ENCODE measurements around the gene WSCD2.

WSCD2 gene

GRCh38 chr12:108236366-108236765, 107.3 kb downstream of the WSCD2 start:
- no peak for DNase-seq (ENCODE audit: low read depth)

DNA sequence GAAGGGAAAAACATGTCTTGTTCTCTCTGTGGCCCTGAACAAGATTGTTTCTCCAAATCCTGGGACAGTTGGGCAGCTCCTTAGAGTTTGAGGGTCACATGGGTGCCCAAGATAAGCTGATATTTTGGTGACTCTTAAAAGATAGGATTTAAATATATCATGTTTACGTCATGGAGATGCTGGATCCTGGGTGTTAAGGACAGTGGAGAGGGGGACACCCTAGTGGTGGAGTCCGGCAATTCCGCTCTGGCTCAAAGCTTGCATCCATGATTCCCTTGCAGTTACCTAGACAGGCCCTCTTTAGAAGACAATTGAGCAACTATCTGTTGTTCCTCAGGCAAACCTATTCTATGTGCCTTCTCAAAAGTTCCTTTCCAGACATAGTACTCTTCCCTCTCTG, 108.2 kb downstream of the WSCD2 start:
- DNase-seq (ENCODE audit: low read depth): no peak

GRCh38 chr12:108238474-108238873, 109.4 kb downstream of the WSCD2 start:
- no peak for DNase-seq (ENCODE audit: low read depth)

GRCh38 chr12:108239378-108239777, 110.3 kb downstream of the WSCD2 start:
- DNase-seq (ENCODE audit: low read depth): no peak

GRCh38 chr12:108240027-108240785, 111.1 kb downstream of the WSCD2 start:
- no peak for DNase-seq (ENCODE audit: low read depth)

DNA sequence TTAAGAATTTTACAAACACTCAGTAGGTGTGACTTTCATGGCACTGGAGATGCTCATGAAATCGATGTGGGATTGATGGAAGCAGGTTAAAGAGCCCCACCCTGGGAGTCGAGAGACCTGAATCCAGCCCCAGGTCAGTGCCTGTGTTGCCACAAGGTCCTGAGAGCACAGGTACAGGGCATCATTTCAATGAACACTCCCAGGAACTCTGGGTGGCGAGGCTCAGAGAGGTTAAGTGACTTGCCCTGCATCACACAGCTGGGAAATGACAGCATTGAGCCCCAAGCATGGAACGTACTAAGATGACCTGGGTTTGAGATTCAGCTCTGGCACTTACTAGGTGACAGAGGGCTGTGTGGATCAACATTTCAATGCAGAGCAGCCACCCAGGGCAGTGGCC, 111.8 kb downstream of the WSCD2 start:
- no peak for DNase-seq (ENCODE audit: low read depth)

DNA sequence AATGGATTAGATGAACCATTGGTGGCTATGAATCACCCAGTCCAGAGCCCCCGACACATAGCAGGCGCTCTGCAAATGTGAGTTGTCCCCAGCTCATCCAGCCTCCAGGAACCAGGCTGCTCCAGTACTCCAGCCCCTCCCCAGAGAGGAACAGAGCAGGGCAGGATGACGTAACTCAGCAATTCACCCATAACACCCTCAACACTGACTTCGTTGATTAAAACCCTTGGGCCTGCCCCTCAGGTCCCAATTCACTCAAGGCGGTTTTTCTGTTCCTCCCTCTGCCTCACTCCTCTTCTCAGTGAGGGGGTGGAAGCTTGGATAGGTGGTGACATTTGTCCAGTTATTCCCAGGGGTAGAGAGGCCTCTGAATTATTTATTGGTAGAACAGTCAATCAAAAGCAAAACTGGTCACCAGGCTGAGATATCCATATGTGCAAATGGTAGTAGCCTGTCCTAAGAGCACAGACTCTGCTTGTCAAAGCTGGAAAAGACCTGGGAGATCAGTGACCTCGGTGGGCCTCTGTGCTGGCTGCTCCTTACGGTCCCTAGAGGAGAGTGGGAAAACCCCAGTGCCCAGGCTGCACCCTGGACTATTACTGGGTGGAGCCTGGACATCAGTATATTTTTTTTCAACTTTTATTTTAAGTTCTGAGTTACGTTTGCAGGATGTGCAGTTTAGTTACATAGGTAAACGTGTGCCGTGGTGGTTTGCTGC, 113.1 kb downstream of the WSCD2 start:
- DNase-seq (ENCODE audit: low read depth): no peak

DNA sequence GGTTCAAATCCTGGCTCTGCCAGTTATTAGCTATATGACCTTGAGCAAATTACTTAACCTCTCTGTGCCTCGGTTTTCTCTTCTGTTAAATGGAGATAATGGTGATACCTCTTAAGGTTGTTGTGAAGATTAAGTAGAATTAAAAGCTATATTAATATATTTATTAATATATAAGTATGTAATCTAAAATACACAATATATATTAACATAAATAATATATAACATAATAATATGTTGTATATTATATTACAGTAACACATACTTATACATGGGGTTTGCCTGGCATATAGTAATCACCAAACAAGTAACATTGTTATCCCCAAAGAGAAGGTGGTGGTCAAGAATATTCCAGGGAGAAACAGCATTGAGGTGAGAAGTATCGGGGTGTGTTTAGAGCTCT, 118.0 kb downstream of the WSCD2 start:
- DNase-seq (ENCODE audit: low read depth): no peak

- no peak for DNase-seq (ENCODE audit: low read depth)
Observed at GRCh38 chr12:108248011-108248410, 118.9 kb downstream of the WSCD2 start.

- DNase-seq (ENCODE audit: low read depth): no peak
Observed at GRCh38 chr12:108252523-108252922, 123.4 kb downstream of the WSCD2 start.

- DNase-seq (ENCODE audit: low read depth): no peak
Observed at GRCh38 chr12:108253540-108253939, 124.5 kb downstream of the WSCD2 start.

- DNase-seq (ENCODE audit: low read depth): no peak
Observed at GRCh38 chr12:108254030-108254429, 124.9 kb downstream of the WSCD2 start.

GRCh38 chr12:108254517-108255251, 125.6 kb downstream of the WSCD2 start:
- no peak for DNase-seq (ENCODE audit: low read depth)

- no peak for DNase-seq (ENCODE audit: low read depth)
Observed at GRCh38 chr12:108255252-108255602, 126.1 kb downstream of the WSCD2 start.

DNA sequence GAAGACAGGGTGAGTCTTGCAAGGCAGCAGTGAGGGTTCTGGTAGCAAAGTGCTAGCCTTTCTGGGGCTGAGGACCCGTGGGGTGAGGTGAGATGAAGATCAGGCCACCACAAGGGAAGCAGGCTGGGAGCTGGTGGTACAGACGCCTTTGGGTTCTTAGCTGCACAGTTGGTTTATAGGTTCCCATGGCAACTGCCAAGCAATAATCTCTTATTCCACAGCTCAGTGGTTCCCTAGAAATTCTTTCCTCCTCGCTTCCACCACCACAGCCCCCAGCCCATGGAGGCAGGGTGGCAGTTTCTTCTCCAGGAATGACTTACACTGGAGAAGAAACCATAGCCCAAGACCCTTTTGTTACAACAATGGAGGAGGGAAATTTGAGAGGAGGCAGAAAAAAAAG, 127.9 kb downstream of the WSCD2 start:
- DNase-seq (ENCODE audit: low read depth): no peak

DNA sequence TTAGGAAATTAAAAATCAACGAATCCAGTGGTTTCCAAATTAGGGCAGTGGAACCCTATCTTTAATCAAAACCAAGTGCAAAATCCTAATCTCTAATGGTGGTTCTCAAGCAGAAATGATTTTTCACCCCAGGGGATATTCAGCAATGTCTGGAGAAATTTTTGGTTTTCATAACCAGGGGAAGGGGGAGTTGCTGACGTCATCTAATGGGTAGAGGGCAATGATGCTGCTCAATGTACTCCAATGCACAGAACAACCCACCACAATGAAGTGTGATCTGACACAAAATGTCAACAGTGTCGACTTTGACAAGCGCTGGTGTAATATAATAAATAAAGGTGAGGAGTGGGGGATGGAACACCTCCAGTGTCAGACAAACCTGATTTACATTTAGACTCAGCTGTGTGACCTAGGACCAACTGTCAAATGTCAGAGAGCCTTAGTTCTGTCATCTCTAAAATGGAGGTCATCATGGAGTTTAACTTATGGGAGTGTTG, 128.6 kb downstream of the WSCD2 start:
- DNase-seq (ENCODE audit: low read depth): no peak

DNA sequence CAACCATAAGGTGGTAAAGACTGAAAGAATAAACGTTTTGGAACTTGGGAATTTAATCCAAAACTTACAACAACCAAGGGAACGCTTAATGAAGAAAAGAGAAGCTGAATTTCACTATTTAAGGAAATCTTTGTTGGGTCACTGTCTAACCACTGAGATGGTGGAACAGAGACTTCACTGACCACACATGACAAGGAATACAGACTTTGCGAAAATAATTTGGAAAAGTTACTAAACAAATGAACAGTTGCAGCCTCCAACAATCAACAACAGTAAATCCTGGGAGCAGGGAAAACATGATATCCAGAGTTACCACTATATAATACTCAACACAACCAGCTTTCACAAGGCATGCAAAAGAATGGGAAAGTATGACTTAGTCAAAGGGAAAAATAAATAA, 131.0 kb downstream of the WSCD2 start:
- no peak for DNase-seq (ENCODE audit: low read depth)

DNA sequence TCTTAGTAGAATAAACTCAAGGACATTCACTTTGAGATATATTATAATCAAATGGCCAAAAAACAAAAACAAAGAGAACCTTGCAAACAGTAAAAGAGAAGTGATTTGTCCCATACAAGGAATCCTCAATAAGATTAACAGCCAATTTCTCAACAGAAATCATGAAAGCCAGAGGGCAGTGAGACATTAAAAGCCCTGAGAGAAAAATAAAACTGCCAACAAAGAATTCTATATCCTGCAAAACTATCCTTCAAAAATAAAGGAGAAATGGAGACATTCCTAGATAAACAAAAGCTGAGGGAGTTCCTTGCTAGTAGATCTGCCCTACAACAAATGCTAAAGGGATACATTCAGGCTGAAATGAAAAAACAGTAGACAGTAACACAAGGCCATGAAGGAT, 131.9 kb downstream of the WSCD2 start:
- no peak for DNase-seq (ENCODE audit: low read depth)

GRCh38 chr12:108265505-108265904, 136.4 kb downstream of the WSCD2 start:
- no peak for DNase-seq (ENCODE audit: low read depth)

DNA sequence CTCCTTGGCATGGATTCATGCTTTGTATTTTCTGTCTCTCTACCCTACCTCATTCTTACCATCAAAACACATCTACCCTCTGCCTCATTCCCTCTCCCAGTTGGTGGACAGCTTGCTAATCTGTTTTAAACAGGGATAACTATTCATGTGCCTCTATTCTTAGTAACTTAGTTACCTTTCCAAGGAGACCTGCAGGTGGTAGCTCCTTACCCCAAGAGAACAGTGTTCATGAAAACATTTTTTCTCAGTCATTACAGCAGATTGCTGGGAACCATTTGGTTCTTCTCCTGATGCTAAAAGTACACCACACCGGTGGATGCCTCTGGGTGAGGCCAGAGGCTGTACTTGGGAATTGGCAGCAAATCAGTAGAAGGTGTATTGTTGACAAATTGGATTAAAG, 137.0 kb downstream of the WSCD2 start:
- no peak for DNase-seq (ENCODE audit: low read depth)

- no peak for DNase-seq (ENCODE audit: low read depth)
Observed at GRCh38 chr12:108267450-108267849, 138.4 kb downstream of the WSCD2 start.

- no peak for DNase-seq (ENCODE audit: low read depth)
Observed at GRCh38 chr12:108268397-108268796, 139.3 kb downstream of the WSCD2 start.

DNA sequence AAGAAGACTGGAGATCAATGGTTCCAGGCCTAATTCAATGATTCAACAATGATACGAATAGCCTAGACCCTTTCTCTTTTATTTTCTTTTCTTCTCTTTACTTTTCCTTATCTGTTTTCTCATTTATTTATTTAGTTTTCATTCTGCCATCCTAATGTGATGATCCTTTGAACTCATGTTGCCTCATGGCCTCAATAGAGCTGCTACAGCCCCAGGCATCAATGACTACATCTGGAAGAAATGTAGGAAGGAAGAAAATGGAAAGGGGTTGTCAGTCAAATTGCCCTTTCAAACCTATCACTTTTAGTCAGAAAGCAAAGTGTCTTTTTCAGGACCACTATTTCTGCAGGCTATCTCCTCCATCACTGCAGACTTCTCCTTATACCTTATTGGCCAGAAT, 140.1 kb downstream of the WSCD2 start:
- no peak for DNase-seq (ENCODE audit: low read depth)
